SHP77 (cell line): Measurements from ENCODE around the gene HPD.
"Not testable (repeated sequence)": the region's sequence is repeated elsewhere in the genome, so short reads cannot be mapped to it uniquely, and the experiment has no call there.

ENCODE experiments used
- DNase-seq, 2 experiments: peaks; one replicate each; lab custom pipeline; 2025; lab: John Stamatoyannopoulos, UW

Gene HPD

GRCh38 chr12:121861636-121862254 lies 3.1 kb upstream of the HPD start:
- DNase-seq: no peak

- DNase-seq: not testable (repeated sequence)
These were observed 2.0 kb upstream of the HPD start for GRCh38 chr12:121860699-121861098.

GRCh38 chr12:121860257-121860656 lies 1.6 kb upstream of the HPD start:
- no peak for DNase-seq

- DNase-seq: no peak
These were observed 369 bp downstream of the HPD start for GRCh38 chr12:121858318-121858661.

GRCh38 chr12:121857322-121858246 lies 1.1 kb downstream of the HPD start:
- DNase-seq: no peak

GRCh38 chr12:121852392-121852791 lies 6.3 kb downstream of the HPD start:
- DNase-seq: not testable (repeated sequence)

- DNase-seq: no peak
These were observed 9.0 kb downstream of the HPD start for GRCh38 chr12:121849665-121850064.

GRCh38 chr12:121849211-121849610 lies 9.4 kb downstream of the HPD start:
- DNase-seq: no peak

- no peak for DNase-seq
These were observed 13.0 kb downstream of the HPD start for GRCh38 chr12:121845701-121846100.

GRCh38 chr12:121843236-121843982 lies 15.2 kb downstream of the HPD start:
- no peak for DNase-seq

- no peak for DNase-seq
These were observed 18.5 kb downstream of the HPD start for GRCh38 chr12:121839993-121840761.

GRCh38 chr12:121839106-121839992 lies 19.3 kb downstream of the HPD start:
- peak; percentile 98 to 99 for DNase-seq

GRCh38 chr12:121838126-121838525 lies 20.5 kb downstream of the HPD start:
- no peak for DNase-seq

- no peak for DNase-seq
These were observed 21.0 kb downstream of the HPD start for GRCh38 chr12:121837680-121838079.

GRCh38 chr12:121831571-121832245 lies 27.0 kb downstream of the HPD start:
- no peak for DNase-seq

- DNase-seq: no peak
These were observed 27.9 kb downstream of the HPD start for GRCh38 chr12:121830588-121831265.

GRCh38 chr12:121830134-121830533 lies 28.5 kb downstream of the HPD start:
- DNase-seq: no peak

- DNase-seq: no peak
These were observed 29.3 kb downstream of the HPD start for GRCh38 chr12:121829250-121829918.

- DNase-seq: no peak
These were observed 29.8 kb downstream of the HPD start for GRCh38 chr12:121828826-121829225.
